ENCODE measurements around the gene SLC1A7. TPM values are rescaled to one million over a fixed set of nuclear protein-coding genes. Genes with fewer than 3 reads are reported as not detected.

The SLC1A7 gene
- total and polyA plus RNA-seq, 2 of the 13 experiments (the other 11 are each of a cell fraction or from before 2014, with no cell fraction given), result 0.04 to 2.0 TPM

GRCh38 chr1:53063744-53064515 lies 78.5 kb downstream of the SLC1A7 start (continued):
- TF ChIP-seq ZNF20 (CRISPR knock-in tag; IDR thresholded peaks at IDR 0.05) (no peak), ZNF296 (CRISPR knock-in tag; conservative IDR thresholded peaks at IDR 0.05) (no peak), TCF7L2 (IDR thresholded peaks at IDR 0.05; ENCODE audit: low read depth, low read length) (no peak), ZNF235 (CRISPR knock-in tag; IDR thresholded peaks at IDR 0.05; ENCODE audit: borderline replicate concordance) (no peak), TEAD2 (CRISPR knock-in tag; IDR thresholded peaks at IDR 0.05) (no peak), NCOA5 (CRISPR knock-in tag; IDR thresholded peaks at IDR 0.05) (no peak), DNMT3B (CRISPR knock-in tag; conservative IDR thresholded peaks at IDR 0.05) (no peak)

GRCh38 chr1:53062708-53063591 lies 79.5 kb downstream of the SLC1A7 start:
- no peak for ATAC-seq
- Histone ChIP-seq H3K9me3 (ENCODE audit: low read length) (no peaks in the 10 kb centered on the region), H3K27me3 (ENCODE audit: control insufficient read depth in 1 of 2, insufficient read depth in 2 of 2, low read length in 2 of 2) (peaks cover 4 to 20% of the 10 kb centered on the region in 2 experiments), H3K27ac (ENCODE audit: extremely low read length, insufficient read depth, low read length) (no peak overlapping the region), H3K4me3 (replicated peaks in 1 of 3; ENCODE audit: insufficient read depth in 1 of 3, low read depth in 2 of 3, low read length in 3 of 3) (no peak overlapping the region), H2AFZ (ENCODE audit: low read length) (no peak overlapping the region), H4K20me1 (ENCODE audit: insufficient read depth, low read length) (no peaks in the 10 kb centered on the region), H3K36me3 (replicated peaks in 1 of 2; ENCODE audit: control insufficient read depth in 1 of 2, insufficient read depth in 2 of 2, low read length in 2 of 2) (no peaks in the 10 kb centered on the region), H3K4me1 (ENCODE audit: insufficient read depth, low read length) (no peaks in the 10 kb centered on the region), H3K4me2 (ENCODE audit: low read depth, low read length) (no peak overlapping the region), H3K9ac (ENCODE audit: insufficient read depth, low read depth, low read length) (no peak overlapping the region), H3K79me2 (ENCODE audit: insufficient read depth, low read length) (no peaks in the 10 kb centered on the region)
- no peak for DNase-seq (ENCODE audit: low spot score)
- TF ChIP-seq MYC (CRISPR knock-in tag; IDR thresholded peaks at IDR 0.05; ENCODE audit: borderline replicate concordance) (no peak), JUNB (CRISPR knock-in tag; IDR thresholded peaks at IDR 0.05; ENCODE audit: borderline replicate concordance) (no peak), SOX6 (IDR thresholded peaks at IDR 0.05) (no peak), SOX6 (CRISPR knock-in tag; IDR thresholded peaks at IDR 0.05) (no peak), SOX13 (IDR thresholded peaks at IDR 0.05) (no peak), SOX13 (CRISPR knock-in tag; conservative IDR thresholded peaks at IDR 0.05 in 1 of 2, IDR thresholded peaks at IDR 0.05 in 1 of 2) (no peak), HES4 (CRISPR knock-in tag; IDR thresholded peaks at IDR 0.05; ENCODE audit: borderline replicate concordance) (no peak)
- TF ChIP-seq, protein P1, sequence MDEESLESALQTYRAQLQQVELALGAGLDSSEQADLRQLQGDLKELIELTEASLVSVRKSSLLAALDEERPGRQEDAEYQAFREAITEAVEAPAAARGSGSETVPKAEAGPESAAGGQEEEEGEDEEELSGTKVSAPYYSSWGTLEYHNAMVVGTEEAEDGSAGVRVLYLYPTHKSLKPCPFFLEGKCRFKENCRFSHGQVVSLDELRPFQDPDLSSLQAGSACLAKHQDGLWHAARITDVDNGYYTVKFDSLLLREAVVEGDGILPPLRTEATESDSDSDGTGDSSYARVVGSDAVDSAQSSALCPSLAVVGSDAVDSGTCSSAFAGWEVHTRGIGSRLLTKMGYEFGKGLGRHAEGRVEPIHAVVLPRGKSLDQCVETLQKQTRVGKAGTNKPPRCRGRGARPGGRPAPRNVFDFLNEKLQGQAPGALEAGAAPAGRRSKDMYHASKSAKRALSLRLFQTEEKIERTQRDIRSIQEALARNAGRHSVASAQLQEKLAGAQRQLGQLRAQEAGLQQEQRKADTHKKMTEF (CRISPR knock-in tag; IDR thresholded peaks at IDR 0.05), result no peak
- TF ChIP-seq, protein P2, sequence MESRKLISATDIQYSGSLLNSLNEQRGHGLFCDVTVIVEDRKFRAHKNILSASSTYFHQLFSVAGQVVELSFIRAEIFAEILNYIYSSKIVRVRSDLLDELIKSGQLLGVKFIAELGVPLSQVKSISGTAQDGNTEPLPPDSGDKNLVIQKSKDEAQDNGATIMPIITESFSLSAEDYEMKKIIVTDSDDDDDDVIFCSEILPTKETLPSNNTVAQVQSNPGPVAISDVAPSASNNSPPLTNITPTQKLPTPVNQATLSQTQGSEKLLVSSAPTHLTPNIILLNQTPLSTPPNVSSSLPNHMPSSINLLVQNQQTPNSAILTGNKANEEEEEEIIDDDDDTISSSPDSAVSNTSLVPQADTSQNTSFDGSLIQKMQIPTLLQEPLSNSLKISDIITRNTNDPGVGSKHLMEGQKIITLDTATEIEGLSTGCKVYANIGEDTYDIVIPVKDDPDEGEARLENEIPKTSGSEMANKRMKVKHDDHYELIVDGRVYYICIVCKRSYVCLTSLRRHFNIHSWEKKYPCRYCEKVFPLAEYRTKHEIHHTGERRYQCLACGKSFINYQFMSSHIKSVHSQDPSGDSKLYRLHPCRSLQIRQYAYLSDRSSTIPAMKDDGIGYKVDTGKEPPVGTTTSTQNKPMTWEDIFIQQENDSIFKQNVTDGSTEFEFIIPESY (CRISPR knock-in tag; IDR thresholded peaks at IDR 0.05), result 0 out of 2 replicates have a peak, but pooled peaks have one; percentile 24
- no peak for FAIRE-seq
- POLR2A ChIA-PET, result no interaction called here
- 87% methylated on average over 54 of the region's 61 CpGs for WGBS (ENCODE audit: low lambda C conversion rate)
- in situ Hi-C loops (cut with HindIII; ENCODE audit: extremely low pct_ligation_motif_present, low pct_unique_long_range_greater_than_20kb), result no loop called here
- CTCF ChIA-PET (ENCODE audit: low intra/inter-chr PET ratio, low total read pairs), result no interaction called here
- intact Hi-C loops (cut with micrococcal nuclease; ENCODE audit: unreplicated experiment), result no loop called here
- no TSS peak for BruUV-seq (replicated peaks)

All from HepG2 (cell line).